ENCODE data around the gene OR4C13. TPM values are rescaled to one million over a fixed set of nuclear protein-coding genes. Genes with fewer than 3 reads are reported as not detected.
"Not testable (repeated sequence)": the region's sequence is repeated elsewhere in the genome, so short reads cannot be mapped to it uniquely, and the experiment has no call there.

OR4C13 gene
- total RNA-seq (not detected), polyA plus RNA-seq (not detected), total RNA-seq (0 reads per million in 6 experiments)

DNA sequence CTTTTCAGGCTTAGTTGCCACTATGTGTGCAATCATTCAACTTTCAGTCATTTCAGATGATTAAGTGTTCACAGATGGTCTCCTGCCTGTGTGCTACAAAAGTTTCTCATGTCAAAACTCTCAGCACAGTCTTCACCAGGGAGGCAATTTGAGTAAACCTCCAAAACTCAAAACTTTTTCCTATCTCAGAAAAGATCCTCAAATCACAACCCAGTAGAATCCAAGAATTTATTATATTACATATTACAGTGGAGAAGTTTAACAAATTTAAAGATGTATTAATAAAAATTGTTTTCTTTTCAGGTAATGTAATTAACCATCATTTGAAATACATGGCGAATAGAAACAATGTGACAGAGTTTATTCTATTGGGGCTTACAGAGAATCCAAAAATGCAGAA, at the start of gene OR4C13:
Gene OR4C13 (plus strand): TSS at position 301 of the 400 bp plus-strand sequence. CDS start 32 bp downstream, at position 333.
- DNase-seq = no peak
- peaks cover 0 to 6% (median 0%) of the 10 kb centered on the region in 3 donors for H3K36me3 Mint-ChIP-seq
- POLR2A ChIA-PET = no interaction called here

DNA sequence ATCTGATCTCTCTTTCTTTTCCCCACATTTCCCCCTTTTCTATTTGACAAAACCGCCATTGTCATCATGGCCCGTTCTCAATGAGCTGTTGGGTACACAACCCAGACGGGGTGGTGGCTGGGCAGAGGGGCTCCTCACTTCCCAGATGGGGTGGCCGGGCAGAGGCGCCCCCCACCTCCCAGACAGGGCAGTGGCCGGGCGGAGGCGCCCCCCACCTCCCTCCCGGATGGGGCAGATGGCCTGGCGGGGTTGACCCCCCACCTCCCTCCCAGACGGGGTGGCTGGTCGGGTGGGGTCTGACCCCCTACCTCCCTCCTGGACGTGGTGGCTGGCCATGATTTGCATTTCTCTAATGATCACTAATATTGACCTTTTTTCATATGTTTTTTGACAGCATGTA, 40.7 kb upstream of the OR4C13 start:
- H3K4me3 Mint-ChIP-seq, H3K27ac Mint-ChIP-seq, H3K27me3 Mint-ChIP-seq, DNase-seq, ATAC-seq, POLR2A ChIA-PET, H3K4me1 Mint-ChIP-seq: not testable (repeated sequence)
- peaks cover 4 to 44% (median 18%) of the 10 kb centered on the region in 9 donors for H3K9me3 Mint-ChIP-seq
- peaks cover 0 to 10% (median 0%) of the 10 kb centered on the region in 3 donors for H3K36me3 Mint-ChIP-seq

More for the DNA sequence above, at the start of gene OR4C13:
- ATAC-seq = no peak
- Mint-ChIP-seq H3K4me3 (no peak within 1 kb of the TSS), H3K9me3 (peaks cover 3 to 37% (median 10%) of the 10 kb centered on the region in 9 donors), H3K4me1 (no peaks in the 10 kb centered on the region), H3K27ac (no peak within 1 kb of the TSS), H3K27me3 (no peaks in the 10 kb centered on the region)

DNA sequence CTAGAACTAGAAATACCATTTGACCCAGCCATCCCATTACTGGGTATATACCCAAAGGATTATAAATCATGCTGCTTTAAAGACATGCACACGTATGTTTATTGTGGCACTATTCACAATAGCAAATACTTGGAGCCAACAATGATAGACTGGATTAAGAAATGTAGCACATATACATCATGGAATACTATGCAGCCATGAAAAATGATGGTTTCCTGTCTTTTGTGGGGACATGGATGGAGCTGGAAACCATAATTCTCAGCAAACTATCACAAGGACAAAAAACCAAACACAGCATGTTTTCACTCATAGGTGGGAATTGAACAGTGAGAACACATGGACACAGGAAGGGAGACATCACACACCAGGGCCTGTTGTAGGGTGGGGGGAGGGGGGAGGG, 3.5 kb upstream of the OR4C13 start:
- POLR2A ChIA-PET, H3K27ac Mint-ChIP-seq, ATAC-seq, H3K4me1 Mint-ChIP-seq, H3K27me3 Mint-ChIP-seq, H3K36me3 Mint-ChIP-seq, H3K4me3 Mint-ChIP-seq, DNase-seq: not testable (repeated sequence)
- H3K9me3 Mint-ChIP-seq = peaks cover 3 to 46% (median 19%) of the 10 kb centered on the region in 9 donors

DNA sequence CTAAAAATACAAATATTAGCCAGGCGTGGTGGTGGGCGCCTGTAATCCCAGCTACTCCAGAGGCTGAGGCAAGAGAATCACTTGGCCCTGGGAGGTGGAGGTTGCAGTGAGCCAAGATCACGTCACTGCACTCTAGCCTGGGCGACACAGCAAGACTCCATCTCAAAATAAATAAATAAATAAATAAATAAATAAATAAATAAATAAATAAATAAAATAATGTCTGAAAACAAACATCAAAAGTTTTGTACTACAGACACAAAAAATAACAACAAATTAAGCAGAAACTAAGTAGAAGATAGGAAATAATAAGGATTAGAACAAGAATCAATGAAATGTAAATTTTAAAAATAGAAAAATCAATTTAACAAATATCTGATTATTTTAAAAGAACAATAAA, 21.2 kb downstream of the OR4C13 start:
- H3K27ac Mint-ChIP-seq, H3K4me1 Mint-ChIP-seq, POLR2A ChIA-PET: not testable (repeated sequence)

DNA sequence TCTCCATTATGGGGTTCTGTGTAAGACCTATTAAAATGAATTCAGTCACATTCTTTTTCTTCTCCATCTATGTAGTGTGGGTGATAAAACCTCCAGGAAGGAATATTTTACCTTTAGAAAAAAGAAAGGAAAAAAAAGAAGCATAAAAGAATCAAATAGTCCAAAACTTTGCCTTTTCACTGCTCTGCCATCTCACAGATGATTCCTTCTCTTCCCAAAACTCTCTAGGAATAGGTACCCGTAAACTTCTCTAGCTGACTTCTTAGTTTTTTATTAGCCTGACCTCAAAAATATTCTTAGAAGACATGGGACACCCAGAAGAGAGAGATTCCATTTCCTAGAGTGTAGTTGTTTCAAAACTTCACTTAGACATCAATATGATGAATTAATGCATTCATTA, 30.2 kb downstream of the OR4C13 start, which contains the start of gene OR4C12:
Gene OR4C12 (minus strand): TSS at position 101 of the 400 bp plus-strand sequence. CDS start 34 bp downstream, at position 67.
- H3K4me1 Mint-ChIP-seq, H3K4me3 Mint-ChIP-seq, DNase-seq, H3K36me3 Mint-ChIP-seq, POLR2A ChIA-PET, H3K27me3 Mint-ChIP-seq, ATAC-seq, H3K27ac Mint-ChIP-seq: not testable (repeated sequence)
- H3K9me3 Mint-ChIP-seq = peaks cover 0 to 27% (median 10%) of the 10 kb centered on the region in 9 donors

More for the DNA sequence above, 21.2 kb downstream of the OR4C13 start:
- not testable (repeated sequence) for DNase-seq, H3K36me3 Mint-ChIP-seq, H3K4me3 Mint-ChIP-seq, ATAC-seq, H3K27me3 Mint-ChIP-seq
- peaks cover 5 to 32% (median 13%) of the 10 kb centered on the region in 9 donors for H3K9me3 Mint-ChIP-seq

DNA sequence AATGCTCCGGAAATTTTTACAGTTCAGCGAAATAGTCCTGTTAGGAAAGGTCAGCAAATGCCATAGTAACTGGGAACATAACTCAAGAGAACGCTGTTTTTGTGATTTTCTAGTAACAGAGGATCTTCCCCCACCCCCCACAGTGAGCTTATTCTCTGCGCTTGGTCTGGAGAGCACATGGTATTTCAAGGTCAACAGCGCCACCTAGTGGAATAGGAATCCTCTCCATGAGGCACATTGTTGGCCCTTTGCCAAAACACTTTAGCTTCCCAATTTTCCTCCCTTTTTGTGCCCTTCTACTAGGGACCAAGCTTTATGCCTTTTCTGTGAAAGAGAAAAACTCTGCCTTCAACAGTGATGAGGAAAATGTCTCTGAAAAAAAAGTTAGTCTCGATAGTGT, 43.4 kb downstream of the OR4C13 start:
- no peaks in the 10 kb centered on the region for H3K27me3 Mint-ChIP-seq
- peak in 1 of 10 donors; percentile 0 for DNase-seq
- H3K9me3 Mint-ChIP-seq = peaks cover 4 to 36% (median 10%) of the 10 kb centered on the region in 9 donors
- H3K36me3 Mint-ChIP-seq = no peaks in the 10 kb centered on the region
- no peaks in the 10 kb centered on the region for H3K4me1 Mint-ChIP-seq
- H3K27ac Mint-ChIP-seq = no peak overlapping the region
- ATAC-seq = no peak
- POLR2A ChIA-PET = no interaction called here
- no peak overlapping the region for H3K4me3 Mint-ChIP-seq

Other genes starting within 250 kb of the OR4C13 start
- not detected for gene OR4C12, start 30.1 kb downstream of the OR4C13 start, total RNA-seq
- gene OR4C12, start 30.1 kb downstream of the OR4C13 start, polyA plus RNA-seq = not detected
- gene OR4C45, start 80.5 kb downstream of the OR4C13 start, total RNA-seq = not detected
- not detected for gene OR4C45, start 80.5 kb downstream of the OR4C13 start, polyA plus RNA-seq